ENCODE results near the gene SP140L.
"Not testable (repeated sequence)": the region's sequence is repeated elsewhere in the genome, so short reads cannot be mapped to it uniquely, and the experiment has no call there.

Gene SP140L

DNA sequence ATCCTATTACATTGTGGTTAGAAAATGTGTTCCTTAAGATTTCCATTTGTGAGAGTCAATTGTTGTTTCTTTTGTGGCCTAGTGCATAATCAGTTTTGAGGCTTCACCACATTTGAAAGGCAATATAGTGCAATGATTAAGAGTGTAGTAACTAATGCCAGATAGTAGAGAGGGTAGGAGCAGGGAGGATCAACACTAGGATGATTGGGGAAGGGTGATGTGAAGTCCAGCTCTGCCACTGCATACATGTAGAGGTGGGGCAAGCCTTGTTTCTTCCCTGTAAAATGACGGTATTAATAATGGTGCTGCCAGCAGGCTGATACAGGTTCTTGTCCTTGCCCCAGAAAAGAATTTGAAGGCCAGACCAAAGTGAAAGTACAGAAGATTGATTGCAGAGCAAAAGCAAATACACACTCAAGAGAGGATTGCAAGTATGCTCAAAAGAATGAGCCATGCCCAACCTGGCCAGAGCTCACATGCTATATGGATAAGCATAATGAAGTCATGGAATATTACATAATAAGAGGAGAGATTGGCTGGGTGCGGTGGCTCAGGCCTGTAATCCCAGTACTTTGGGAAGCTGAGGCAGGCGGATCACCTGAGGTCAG is 97.0 kb downstream of the SP140L start:
- no peak for DNase-seq

DNA sequence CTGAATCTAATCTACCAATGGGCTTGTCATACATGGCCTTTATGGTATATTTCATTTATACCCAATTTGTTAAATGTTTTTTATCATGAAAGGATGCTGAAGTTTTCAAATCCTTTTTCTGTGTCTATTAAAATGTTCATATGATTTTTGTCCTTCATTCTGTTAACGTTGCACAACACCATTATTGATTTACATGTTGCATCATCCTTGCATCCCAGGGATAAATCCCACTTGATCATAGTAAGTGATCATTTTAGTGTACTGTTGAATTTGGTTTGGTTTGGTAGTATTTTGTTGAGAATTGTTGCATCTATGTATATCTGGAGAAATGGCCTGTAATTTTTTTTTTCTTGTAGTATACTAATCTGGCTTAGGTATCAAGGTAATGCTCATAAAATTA is 98.4 kb downstream of the SP140L start:
- DNase-seq = no peak

DNA sequence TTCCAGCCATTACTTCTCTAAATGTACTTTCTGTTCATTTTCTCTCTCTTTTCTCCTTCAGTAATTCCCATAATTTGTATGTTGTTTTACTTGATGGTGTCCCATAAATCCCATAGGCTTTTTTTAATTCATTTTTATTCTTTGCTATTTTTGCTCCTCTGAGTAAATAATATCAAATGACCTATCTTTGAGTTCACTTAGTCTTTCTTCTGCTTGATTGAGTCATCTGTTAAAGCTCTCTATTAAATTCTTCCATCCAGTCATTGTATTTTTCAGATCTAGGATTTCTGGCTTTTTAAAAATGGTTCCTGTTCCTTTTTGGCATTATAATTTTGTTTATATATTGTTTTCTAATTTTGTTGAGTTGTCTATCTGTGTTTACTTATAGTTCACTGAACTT is 102.5 kb downstream of the SP140L start:
- no peak for DNase-seq

- DNase-seq = no peak
Measured at GRCh38 chr2:230430957-230431910, 104.2 kb downstream of the SP140L start.

- no peak for DNase-seq
Measured at GRCh38 chr2:230434677-230435324, 107.8 kb downstream of the SP140L start.

DNA sequence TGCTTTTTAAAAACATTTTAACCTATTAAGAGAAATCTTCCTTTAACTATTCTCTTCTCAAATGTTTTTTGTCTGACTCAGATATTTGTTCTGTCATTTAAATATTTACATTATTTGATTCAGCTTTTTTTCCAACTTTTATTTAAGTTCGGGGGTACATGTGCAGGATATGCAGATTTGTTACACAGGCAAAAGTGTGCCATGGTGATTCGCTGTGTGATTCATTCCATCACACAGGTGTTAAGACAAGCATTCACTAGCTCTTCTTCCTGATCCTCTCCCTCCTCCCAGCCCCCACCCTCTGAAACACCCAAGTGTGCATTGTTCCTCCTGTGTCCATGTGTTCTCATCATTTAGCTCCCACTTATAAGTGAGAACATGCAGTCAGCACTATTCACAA is 108.4 kb downstream of the SP140L start:
- no peak for DNase-seq

- DNase-seq = not testable (repeated sequence)
Measured at GRCh38 chr2:230439121-230439520, 112.1 kb downstream of the SP140L start.

DNA sequence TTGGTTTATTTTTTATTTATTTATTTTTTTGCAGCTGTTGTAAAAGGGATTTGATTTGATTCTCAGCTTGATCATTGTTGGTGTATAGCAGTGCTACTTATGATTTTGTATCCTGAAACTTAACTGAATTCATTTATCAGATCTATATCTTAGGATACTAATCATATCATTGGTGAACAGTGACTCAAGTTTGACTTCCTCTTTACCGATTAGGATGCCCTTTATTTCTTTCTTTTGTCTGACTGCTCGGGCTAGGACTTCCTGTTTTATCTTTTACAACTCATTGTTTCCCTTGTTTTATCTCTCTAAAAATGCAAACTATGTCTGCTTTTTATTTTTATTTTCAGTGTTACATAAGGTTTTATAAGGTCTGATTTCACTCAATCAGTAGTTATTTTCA is 112.6 kb downstream of the SP140L start:
- DNase-seq = no peak

DNA sequence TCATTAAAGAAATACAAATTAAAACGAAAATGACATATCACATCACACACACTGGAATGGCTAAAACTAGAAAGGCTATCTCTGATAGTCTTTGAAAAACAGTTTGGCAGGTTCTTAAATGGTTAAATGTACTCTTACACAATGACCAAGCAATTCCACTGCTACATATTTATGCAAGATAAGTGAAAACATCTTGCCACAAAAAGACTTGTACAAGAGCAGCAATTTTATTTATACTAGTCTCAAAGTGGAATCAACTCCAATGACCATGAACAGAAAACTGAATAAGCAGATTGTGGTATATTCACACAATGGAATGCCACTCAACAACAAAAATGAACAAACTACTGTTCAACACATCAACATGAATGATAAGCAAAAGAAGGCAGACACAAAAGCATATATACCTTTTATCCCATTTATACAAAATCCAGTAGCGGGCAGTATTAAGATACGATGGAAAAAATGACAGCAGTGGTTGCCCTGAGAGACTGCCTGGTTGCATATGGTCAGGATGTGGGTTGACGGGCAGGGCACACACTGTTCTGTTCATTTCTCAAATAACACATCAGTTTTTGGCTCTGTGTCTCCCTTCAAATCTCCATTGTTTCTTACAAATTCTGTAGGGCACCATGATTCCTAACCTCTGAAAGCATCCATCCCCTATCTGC is 114.4 kb downstream of the SP140L start:
- DNase-seq = no peak

DNA sequence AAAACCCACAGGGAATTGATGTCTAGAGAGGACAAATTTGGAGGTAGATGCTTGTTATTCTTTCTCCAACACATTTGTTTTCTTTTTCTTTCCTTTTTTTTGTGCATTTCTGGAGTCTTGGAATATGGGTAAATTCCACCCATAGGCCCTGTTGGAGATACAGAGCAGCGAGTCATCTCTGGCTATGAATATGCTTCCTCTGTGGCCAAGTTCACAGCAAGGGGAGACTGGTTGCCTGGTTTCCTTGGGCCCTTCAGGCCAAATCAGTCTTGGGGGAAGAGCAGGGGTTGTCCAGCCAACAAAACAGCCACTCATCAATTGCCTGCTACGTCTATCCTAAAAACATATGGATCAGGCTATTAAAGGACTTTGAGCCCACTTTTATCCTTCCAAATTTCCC is 116.5 kb downstream of the SP140L start:
- no peak for DNase-seq

GRCh38 chr2:230444832-230445231 is 117.8 kb downstream of the SP140L start:
- DNase-seq = no peak

- no peak for DNase-seq
Measured at GRCh38 chr2:230447036-230447435, 120.0 kb downstream of the SP140L start.

DNA sequence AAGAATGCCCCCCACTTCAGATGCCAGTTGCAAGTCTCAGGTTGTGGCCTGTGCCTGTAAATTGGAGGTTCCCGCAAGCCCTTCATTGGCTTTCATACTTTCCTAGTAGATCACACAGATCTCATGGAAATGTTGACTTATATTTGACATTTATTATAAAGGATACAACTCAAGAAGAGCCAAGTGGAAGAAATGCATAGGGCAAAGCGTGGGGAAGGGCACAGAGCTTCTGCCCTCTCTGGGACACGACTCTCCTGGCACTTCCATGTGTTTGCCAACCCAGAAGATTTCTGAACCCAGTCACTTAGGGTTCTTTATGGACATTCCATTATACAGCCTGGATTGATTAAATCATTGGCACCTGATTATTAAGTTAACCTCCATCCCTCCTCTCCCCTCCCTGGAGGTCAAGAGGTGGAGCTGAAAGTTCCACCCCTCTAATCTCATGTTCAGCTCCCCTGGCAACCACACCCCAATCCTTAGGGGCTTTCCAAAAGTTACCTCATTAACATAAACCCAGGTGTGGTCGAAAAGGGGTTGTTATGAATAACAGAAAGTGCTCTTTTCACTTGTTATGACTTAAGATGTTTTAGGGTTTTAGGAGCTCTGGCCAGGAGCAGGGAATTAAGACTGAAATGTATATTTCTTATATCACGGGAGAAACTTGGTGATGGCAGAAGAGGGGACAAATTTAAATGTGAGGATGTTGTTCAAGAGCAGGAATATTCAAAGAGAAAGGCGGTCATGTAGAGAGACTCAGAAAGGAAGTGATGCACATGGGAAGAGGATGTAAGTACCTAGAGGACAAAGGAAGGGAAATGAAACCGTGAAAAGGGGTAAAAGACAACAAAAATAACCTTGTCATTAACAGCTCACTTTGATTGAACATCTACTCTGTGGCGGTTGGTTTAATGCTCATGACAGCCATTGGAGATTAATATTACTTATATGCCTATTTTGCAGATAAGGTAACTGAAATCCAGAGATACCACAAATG is 120.8 kb downstream of the SP140L start:
- DNase-seq = no peak

DNA sequence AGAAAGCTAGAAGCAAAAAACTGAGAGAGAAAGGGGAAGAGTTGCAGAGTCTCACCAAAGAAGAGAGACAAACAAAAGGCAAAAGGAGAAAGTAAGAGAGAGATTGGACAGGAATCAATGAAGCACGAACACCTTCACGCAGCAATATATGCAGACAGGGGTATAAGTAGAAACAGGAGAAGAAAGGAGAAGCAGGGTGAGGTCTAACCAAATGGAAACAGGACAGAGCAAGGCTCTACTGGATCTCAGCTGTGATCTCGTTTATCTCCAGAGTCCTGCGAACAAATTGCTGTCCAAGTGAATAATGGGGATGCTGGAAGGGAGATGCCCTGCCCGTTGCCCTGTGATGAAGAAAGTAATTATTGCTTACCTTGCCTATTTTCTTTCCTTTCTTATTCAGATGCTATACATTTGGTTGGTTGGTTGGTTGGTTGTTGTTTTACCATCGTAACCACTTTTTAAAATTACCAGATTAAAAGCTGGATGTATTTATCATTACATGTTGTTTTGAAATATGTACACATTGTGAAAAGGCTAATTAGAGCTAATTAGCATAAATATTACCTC is 123.0 kb downstream of the SP140L start:
- DNase-seq = no peak

DNA sequence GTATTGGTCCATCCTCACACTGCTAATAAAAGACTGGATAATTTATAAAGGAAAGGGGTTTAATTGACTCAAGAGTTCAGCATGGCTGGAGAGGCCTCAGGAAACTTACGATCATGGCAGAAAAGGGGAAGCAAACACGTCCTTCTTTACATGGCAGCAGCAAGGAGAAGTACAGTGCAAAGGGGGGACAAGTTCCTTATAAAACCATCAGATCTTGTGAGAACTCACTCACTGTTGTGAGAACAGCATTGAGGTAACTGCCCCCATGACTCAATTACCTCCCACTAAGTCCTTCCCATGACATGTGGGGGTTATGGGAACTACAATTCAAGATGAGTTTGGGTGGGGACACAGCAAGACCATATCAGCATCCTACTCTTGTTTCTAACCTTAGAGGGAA is 126.0 kb downstream of the SP140L start:
- DNase-seq = no peak

All from NCI-H2171 treated with DMSO at 0.1 percent for 48 hours (cell line).